Neural crest cell (in vitro differentiated cells): ENCODE measurements around the gene TNFAIP1. TPM values are rescaled to one million over a fixed set of nuclear protein-coding genes. Genes with fewer than 3 reads are reported as not detected.
"Not testable (repeated sequence)": the region's sequence is repeated elsewhere in the genome, so short reads cannot be mapped to it uniquely, and the experiment has no call there.

Source experiments
- DNase-seq: peaks from one replicate; pipeline ENCODE4 v3.0.0; 2021; ENCODE audit warnings: low read depth, mixed read lengths, low spot score
- H3K27ac Mint-ChIP-seq: one replicate; pipeline ENCODE4 v1.8.0; 2021; ENCODE audit warnings: mild to moderate bottlenecking, mixed read lengths; ENCODE audit not compliant: unreplicated experiment
- H3K27me3 Mint-ChIP-seq: 2 replicates; pipeline ENCODE4 v1.8.0; 2021; ENCODE audit warnings: low read depth, mild to moderate bottlenecking, mixed read lengths
- H3K36me3 Mint-ChIP-seq: 2 replicates; pipeline ENCODE4 v1.8.0; 2021; ENCODE audit warnings: low read depth, mild to moderate bottlenecking, mixed read lengths
- H3K4me1 Mint-ChIP-seq: 2 replicates; pipeline ENCODE4 v1.8.0; 2021; ENCODE audit warnings: mixed read lengths
- H3K4me3 Mint-ChIP-seq: one replicate; pipeline ENCODE4 v1.8.0; 2021; ENCODE audit warnings: mild to moderate bottlenecking, mixed read lengths
- H3K9me3 Mint-ChIP-seq: 2 replicates; pipeline ENCODE4 v1.8.0; 2021; ENCODE audit warnings: mixed read lengths
- CTCF ChIP-seq: fragments of 200-600 bp; sonication (generic); conservative IDR thresholded peaks from 2 replicates; pipeline ENCODE4 v1.5.0; 2021; ENCODE audit warnings: antibody characterized with exemption, mild to moderate bottlenecking
- total RNA-seq: library from RNA; stranded (reverse); gene quantifications from 2 replicates; pipeline ENCODE4 v1.2.1, GENCODE V29; 2021

The TNFAIP1 gene
- total RNA-seq, 1 donor from 2014 or later, result 38.2 TPM

DNA sequence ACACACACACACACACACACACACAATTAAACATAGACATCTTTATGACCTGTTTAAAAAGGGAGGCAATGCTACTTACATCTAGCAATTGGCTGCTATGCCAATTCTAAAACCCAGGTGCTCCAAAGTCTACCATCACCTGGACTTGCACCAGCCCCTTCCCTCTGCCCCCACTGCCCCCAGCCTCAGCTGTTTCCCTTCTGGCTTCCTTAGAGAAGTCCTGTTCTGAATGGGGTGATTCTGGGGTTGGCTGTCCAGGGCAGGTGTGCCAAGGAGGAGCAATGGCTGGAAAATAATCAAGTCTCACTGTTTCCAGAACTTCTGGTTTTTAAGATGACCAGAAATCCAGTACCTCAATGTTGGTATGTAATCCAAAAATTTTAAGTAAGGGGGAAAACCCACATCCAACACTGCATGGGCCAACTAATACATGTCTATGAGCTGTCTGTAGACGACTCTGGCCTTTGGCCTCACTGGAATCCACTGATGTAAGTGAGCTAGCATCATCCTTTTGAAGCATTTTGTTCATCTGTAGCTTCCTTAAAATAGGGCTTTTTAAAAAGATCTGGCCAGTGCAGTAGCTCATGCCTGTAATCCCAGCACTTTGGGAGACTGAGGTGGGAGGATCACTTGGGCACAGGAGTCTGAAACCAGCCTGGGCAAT is 2.3 kb upstream of the TNFAIP1 start:
- peak overlapping the region; percentile 98 for H3K4me3 Mint-ChIP-seq
- H3K27me3 Mint-ChIP-seq, result peaks cover 3% of the 10 kb centered on the region
- no peak for DNase-seq
- H3K27ac Mint-ChIP-seq, result no peak overlapping the region
- no peaks in the 10 kb centered on the region for H3K36me3 Mint-ChIP-seq
- peaks cover 36% of the 10 kb centered on the region for H3K4me1 Mint-ChIP-seq
- H3K9me3 Mint-ChIP-seq, result no peaks in the 10 kb centered on the region
- no peak for TF ChIP-seq CTCF

GRCh38 chr17:28334171-28334570 is 1.4 kb upstream of the TNFAIP1 start:
- Mint-ChIP-seq H3K27ac (peak overlapping the region; percentile 90), H3K4me1 (peaks cover 40% of the 10 kb centered on the region), H3K27me3 (peaks cover 3% of the 10 kb centered on the region), H3K9me3 (no peaks in the 10 kb centered on the region), H3K36me3 (no peaks in the 10 kb centered on the region), H3K4me3 (peak overlapping the region; percentile 98)
- DNase-seq, result no peak
- TF ChIP-seq CTCF, result no peak

DNA sequence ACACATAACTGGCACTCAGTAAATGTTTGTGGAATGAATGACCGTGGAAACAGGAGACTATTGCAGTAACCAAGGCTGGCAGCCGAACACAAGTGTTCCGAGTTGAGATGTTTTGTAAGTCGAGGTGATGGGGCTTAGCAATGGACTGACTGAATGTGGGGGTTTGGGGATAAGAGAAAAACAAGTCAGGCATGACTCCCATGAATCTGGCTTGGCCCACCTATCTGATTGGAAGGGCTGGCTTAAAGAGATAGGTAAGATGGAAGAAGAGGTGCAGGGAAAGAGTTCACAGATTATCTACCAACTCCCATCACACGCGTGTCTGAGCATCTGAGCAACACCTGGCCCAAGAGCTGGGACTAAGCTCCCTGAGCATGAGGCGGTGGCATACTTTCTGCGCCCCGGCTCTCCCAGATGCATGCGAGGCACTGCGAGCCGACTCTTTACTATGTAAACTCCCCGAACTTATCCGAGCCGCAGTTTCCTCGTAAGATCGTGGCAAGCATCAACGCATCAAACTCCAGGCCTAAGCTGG is 828 bp upstream of the TNFAIP1 start:
- no peaks in the 10 kb centered on the region for H3K36me3 Mint-ChIP-seq
- peaks cover 3% of the 10 kb centered on the region for H3K27me3 Mint-ChIP-seq
- peak overlapping the region; percentile 90 for H3K27ac Mint-ChIP-seq
- H3K4me3 Mint-ChIP-seq, result peak overlapping the region; percentile 98
- peaks cover 40% of the 10 kb centered on the region for H3K4me1 Mint-ChIP-seq
- DNase-seq, result no peak
- no peak for TF ChIP-seq CTCF
- no peaks in the 10 kb centered on the region for H3K9me3 Mint-ChIP-seq

DNA sequence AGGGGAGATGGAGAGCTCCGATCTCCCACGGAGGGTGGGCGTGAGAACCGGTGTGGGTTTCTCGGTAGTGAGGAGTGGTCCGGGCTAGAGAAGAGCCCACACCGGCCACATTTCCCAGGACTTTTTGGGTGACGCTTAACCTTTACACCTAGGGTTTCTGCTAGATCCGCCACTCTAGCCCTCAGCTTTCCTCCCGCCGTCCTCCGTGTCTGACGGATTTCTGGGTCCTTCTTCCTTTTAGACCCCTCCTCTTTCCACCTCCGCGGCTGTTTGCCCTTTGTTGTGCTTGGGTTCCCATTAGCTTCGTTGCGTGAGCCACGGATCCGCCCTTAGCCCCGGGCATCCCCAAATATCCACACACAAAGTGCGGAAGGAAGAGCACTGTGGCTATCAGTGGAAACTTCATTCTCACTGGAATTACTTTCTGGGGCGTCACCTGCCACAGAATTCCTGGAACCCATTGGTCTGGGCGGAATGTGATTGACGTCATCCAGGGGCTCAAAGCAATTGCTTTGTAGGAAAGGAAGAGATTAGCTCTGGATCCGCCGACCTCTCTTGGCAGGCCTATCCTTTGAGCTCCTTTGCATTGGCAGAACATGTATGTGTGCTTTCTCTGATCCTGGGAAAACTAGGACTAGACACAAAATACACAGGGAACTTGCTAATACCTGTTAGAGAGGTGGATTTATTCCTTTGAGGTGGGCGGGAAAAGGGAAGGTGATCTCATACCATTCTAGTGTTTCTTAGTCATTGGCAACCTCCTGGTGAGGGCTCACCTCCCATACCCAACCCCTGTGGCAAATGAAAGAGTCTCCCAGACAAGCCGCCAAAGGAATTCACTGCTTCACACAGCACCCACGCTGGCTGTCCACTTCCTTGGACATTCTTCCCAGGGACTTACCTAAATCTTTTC is 654 bp downstream of the TNFAIP1 start:
- Mint-ChIP-seq H3K27ac (peak overlapping the region; percentile 99), H3K4me1 (peaks cover 40% of the 10 kb centered on the region), H3K36me3 (no peaks in the 10 kb centered on the region), H3K9me3 (no peaks in the 10 kb centered on the region), H3K27me3 (peaks cover 3% of the 10 kb centered on the region), H3K4me3 (peak overlapping the region; percentile 98)
- TF ChIP-seq CTCF, result no peak
- DNase-seq, result peak; percentile 18

DNA sequence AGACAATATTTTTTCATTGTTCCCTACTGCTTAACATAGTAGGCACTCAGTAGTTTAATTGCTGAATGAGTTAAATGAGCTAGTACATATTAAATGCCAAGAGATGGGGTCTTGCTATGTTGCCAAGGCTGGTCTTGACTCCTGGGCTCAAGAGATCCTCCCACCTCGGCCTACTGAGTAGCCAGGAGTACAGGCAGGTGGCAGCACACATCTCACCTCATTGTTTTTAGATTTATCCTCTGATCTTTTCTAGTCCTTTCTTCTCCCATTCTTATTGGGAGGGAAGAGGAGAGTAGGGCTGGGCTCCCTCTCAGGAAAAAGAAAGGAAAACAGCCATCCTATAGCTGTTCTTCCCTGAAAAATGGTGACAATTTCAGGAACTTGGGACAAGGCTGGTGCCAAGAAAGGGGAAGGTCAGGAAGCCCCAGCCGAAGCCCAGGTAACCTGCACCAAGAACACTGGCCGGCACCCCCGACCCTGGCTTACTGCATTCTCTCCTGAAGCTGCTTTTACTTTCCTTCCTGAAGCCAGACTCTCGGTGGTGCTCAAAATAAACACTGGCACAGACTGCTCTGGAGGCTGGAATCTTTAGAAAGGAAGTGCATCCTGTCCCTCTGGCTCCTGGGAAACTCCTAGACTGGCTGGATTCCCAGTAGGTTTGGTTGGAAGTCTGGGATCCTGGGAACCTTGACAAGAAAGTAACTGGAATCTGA is 2.7 kb downstream of the TNFAIP1 start:
- H3K36me3 Mint-ChIP-seq, result peaks cover 2% of the 10 kb centered on the region
- DNase-seq, result no peak
- H3K4me1 Mint-ChIP-seq, result peaks cover 40% of the 10 kb centered on the region
- H3K27me3 Mint-ChIP-seq, result peaks cover 3% of the 10 kb centered on the region
- H3K4me3 Mint-ChIP-seq, result peak overlapping the region; percentile 98
- no peak for TF ChIP-seq CTCF
- H3K9me3 Mint-ChIP-seq, result no peaks in the 10 kb centered on the region
- H3K27ac Mint-ChIP-seq, result peak overlapping the region; percentile 27

DNA sequence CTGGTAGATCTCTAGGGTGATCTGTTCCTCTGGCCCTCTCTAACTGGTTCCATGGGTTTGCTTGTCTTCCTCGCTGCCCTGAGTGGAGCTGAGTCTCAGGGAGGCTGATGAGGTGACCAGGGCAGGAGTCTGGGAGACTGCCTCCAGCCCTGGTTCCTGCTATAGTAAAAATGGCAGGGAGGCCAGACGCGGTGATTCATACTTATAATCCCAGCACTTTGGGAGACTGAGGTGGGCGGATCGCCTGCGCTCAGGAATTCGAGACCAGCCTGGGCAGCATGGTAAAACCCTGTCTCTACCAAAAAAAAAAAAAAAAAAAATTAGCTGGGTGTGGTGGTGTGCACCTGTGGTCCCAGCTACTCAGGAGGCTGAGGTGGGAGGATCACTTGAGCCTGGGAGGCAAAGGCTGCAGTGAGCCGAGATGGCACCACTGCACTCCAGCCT is 3.2 kb downstream of the TNFAIP1 start:
- not testable (repeated sequence) for H3K9me3 Mint-ChIP-seq, H3K36me3 Mint-ChIP-seq, DNase-seq, H3K27me3 Mint-ChIP-seq
- peak overlapping the region; percentile 27 for H3K27ac Mint-ChIP-seq
- H3K4me3 Mint-ChIP-seq, result peak overlapping the region; percentile 98
- peaks cover 39% of the 10 kb centered on the region for H3K4me1 Mint-ChIP-seq
